Tibial artery (tissue), 4 donors: Measurements from ENCODE around the gene FAM168A.

Experiments
- DNase-seq, 2 donors: peaks; one replicate each; pipeline ENCODE4 v3.0.0-alpha.2; 2019
- H3K27ac ChIP-seq, 2 donors: fragments of 200-600 bp; sonication (generic) in 1 of 2; 1 replicate in 1 of 2; 2 replicates in 1 of 2; pipeline ENCODE4 v1.5.1; 2018 to 2019; ENCODE audit warnings: mild to moderate bottlenecking in 1 of 2
- H3K27me3 ChIP-seq, 2 donors: fragments of 200-600 bp; sonication (generic) in 1 of 2; one replicate each; pipeline versions ENCODE4 v1.5.1 to v1.6.0; 2016 to 2019
- H3K36me3 ChIP-seq, 3 donors: fragments of 200-600 bp; sonication (generic) in 2 of 3; one replicate each; pipeline ENCODE4 v1.5.1; 2016 to 2019; ENCODE audit warnings: mild to moderate bottlenecking in 2 of 3
- H3K4me1 ChIP-seq, 4 donors: fragments of 200-600 bp; sonication (generic) in 2 of 4; 1 replicate in 3 of 4; 2 replicates in 1 of 4; pipeline ENCODE4 v1.5.1; 2016 to 2019
- H3K4me3 ChIP-seq, 2 donors: fragments of 200-600 bp; sonication (generic) in 1 of 2; 1 replicate in 1 of 2; 2 replicates in 1 of 2; pipeline ENCODE4 v1.5.1; 2018 to 2019; ENCODE audit warnings: mild to moderate bottlenecking in 2 of 2
- H3K9me3 ChIP-seq, 3 donors: fragments of 200-600 bp; sonication (generic) in 1 of 3; one replicate each; pipeline ENCODE4 v1.5.1; 2016 to 2019
- intact Hi-C: fragments of 100-400 bp; cut with DNase I; formaldehyde crosslinking; loops from one replicate; pipeline ENCODE4 v1.15.0; 2023; ENCODE audit warnings: low total_unique reads
- TF ChIP-seq, protein P1 (sequence below), 2 experiments: fragments of 200-600 bp in 1 of 2; fragments of 450-650 bp in 1 of 2; IDR thresholded peaks; one replicate each; pipeline ENCODE4 v1.5.1; 2017 to 2019; ENCODE audit warnings: antibody characterized with exemption in 2 of 2, mild to moderate bottlenecking in 1 of 2, moderate library complexity in 1 of 2

The FAM168A gene

DNA sequence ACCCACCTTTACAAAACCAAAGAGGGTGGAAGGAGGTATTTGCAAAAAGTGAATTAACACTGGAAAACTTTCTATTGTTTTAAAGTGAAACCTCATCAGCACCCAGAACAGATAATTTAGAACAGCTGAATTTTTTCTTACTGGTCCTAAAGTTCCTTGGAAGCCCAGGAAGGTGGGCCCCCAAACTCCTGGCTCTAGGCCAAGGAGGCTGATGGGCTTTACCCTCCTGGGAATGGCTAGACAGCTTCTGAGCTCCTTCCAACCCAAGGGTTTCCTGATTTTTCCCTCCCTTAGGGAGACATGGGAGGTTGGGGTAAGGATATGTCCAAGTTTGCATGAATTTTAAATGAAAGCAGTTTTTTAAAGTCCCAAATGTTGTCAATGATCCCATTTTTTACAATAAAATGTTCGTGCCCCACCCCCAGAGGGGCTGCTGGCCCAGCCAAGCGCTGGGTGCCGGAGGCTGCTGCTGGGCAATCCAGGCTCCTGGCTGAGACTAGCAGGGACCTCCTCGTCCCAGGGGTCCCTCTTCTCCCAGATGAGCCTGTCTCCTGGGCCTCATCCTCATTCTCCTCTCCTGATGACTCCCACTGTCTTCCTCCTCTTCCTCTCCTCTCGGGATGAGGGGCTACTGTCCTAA is 193.3 kb downstream of the FAM168A start:
- Histone ChIP-seq H3K36me3 (peaks cover 9 to 52% (median 32%) of the 10 kb centered on the region in 3 donors), H3K27ac (no peak overlapping the region)
- TF ChIP-seq, protein P1, sequence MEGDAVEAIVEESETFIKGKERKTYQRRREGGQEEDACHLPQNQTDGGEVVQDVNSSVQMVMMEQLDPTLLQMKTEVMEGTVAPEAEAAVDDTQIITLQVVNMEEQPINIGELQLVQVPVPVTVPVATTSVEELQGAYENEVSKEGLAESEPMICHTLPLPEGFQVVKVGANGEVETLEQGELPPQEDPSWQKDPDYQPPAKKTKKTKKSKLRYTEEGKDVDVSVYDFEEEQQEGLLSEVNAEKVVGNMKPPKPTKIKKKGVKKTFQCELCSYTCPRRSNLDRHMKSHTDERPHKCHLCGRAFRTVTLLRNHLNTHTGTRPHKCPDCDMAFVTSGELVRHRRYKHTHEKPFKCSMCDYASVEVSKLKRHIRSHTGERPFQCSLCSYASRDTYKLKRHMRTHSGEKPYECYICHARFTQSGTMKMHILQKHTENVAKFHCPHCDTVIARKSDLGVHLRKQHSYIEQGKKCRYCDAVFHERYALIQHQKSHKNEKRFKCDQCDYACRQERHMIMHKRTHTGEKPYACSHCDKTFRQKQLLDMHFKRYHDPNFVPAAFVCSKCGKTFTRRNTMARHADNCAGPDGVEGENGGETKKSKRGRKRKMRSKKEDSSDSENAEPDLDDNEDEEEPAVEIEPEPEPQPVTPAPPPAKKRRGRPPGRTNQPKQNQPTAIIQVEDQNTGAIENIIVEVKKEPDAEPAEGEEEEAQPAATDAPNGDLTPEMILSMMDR (IDR thresholded peaks at IDR 0.05), result no peak

DNA sequence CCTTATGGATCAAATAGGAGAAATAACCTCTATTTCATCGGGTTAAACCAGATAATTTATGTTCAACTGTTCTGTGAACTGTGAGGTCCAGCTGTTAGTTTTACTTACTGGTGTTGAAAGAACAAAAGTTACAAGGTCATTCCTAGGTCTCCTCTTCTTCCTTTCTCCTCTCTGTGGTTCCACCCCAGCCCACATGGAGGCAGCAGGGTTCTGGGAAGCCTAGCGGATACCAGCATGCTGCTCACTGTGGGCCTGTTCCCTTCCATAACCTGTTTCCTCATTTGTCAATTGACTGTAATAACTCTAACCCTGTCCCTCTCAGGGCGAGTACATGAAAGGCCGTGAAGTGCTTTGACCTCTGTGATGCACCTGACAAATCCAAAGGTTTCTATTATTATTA is 193.9 kb downstream of the FAM168A start:
- Histone ChIP-seq H3K36me3 (peaks cover 9 to 46% (median 26%) of the 10 kb centered on the region in 3 donors), H3K4me1 (peaks cover 0 to 4% (median 2%) of the 10 kb centered on the region in 4 donors), H3K9me3 (no peaks in the 10 kb centered on the region), H3K27ac (no peak overlapping the region), H3K4me3 (no peak overlapping the region), H3K27me3 (no peaks in the 10 kb centered on the region)
- TF ChIP-seq, protein P1 (IDR thresholded peaks at IDR 0.05), result peak; percentile 67 to 71
- intact Hi-C loops, result no loop called here
- DNase-seq, result peak in 1 of 2 donors; percentile 75

More for the DNA sequence above, 193.3 kb downstream of the FAM168A start:
- H3K4me3 ChIP-seq, result no peak overlapping the region
- no peaks in the 10 kb centered on the region for H3K9me3 ChIP-seq
- H3K27me3 ChIP-seq, result no peaks in the 10 kb centered on the region
- no peak for DNase-seq
- no peaks in the 10 kb centered on the region for H3K4me1 ChIP-seq
- intact Hi-C loops, result no loop called here

DNA sequence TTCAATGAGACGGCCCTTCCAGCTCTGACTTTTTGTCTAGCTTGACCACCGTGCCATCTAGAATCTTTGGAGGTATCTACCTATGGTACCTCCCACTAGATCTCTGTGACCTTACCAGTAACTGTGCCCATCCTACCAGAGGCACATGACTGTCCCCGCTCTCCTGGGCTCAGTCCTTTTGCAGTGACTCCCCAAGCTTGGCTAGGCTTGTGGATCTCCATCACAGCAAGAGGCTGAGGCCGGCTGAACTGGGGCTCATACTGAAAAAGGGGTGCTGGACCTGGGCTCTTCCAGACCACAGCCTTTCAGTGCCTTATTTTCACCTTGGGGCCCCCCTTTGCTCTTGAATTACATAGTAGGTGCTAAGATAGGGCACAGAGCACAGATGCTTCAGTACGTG is 194.4 kb downstream of the FAM168A start:
- peaks cover 0 to 5% (median 2%) of the 10 kb centered on the region in 4 donors for H3K4me1 ChIP-seq
- intact Hi-C loops, result loop anchor here (2.0 kb wide), 1 partner anchor 259 kb away; no protein-coding TSS in a partner anchor
- H3K27ac ChIP-seq, result no peak overlapping the region
- no peak for DNase-seq
- H3K9me3 ChIP-seq, result no peaks in the 10 kb centered on the region
- TF ChIP-seq, protein P1 (IDR thresholded peaks at IDR 0.05), result no peak
- no peaks in the 10 kb centered on the region for H3K27me3 ChIP-seq
- H3K36me3 ChIP-seq, result peaks cover 9 to 44% (median 25%) of the 10 kb centered on the region in 3 donors
- H3K4me3 ChIP-seq, result no peak overlapping the region

DNA sequence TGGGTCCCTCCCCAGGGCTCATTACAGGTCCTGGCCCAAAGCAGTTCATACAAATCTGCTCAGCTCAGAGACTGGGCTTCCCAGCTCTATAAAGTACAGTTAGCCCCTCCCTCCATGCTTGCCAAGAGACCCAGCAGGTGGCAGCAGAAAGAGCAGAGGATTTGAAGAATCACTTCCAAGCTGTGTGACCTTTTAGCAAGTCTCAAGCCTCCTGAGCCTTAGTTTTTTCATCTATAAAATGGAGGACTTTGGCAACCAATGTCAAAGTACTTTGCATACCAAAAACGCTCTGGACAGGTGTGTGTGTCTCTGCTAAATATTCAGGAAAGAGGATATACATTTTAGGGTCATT is 195.1 kb downstream of the FAM168A start:
- no peak overlapping the region for H3K27ac ChIP-seq
- TF ChIP-seq, protein P1 (IDR thresholded peaks at IDR 0.05), result no peak
- intact Hi-C loops, result loop anchor here (2.0 kb wide), 1 partner anchor 260 kb away; no protein-coding TSS in a partner anchor
- H3K4me1 ChIP-seq, result peaks cover 0 to 5% (median 2%) of the 10 kb centered on the region in 4 donors
- DNase-seq, result no peak
- H3K4me3 ChIP-seq, result no peak overlapping the region
- no peaks in the 10 kb centered on the region for H3K27me3 ChIP-seq
- H3K9me3 ChIP-seq, result no peaks in the 10 kb centered on the region
- peaks cover 9 to 37% (median 19%) of the 10 kb centered on the region in 3 donors for H3K36me3 ChIP-seq

DNA sequence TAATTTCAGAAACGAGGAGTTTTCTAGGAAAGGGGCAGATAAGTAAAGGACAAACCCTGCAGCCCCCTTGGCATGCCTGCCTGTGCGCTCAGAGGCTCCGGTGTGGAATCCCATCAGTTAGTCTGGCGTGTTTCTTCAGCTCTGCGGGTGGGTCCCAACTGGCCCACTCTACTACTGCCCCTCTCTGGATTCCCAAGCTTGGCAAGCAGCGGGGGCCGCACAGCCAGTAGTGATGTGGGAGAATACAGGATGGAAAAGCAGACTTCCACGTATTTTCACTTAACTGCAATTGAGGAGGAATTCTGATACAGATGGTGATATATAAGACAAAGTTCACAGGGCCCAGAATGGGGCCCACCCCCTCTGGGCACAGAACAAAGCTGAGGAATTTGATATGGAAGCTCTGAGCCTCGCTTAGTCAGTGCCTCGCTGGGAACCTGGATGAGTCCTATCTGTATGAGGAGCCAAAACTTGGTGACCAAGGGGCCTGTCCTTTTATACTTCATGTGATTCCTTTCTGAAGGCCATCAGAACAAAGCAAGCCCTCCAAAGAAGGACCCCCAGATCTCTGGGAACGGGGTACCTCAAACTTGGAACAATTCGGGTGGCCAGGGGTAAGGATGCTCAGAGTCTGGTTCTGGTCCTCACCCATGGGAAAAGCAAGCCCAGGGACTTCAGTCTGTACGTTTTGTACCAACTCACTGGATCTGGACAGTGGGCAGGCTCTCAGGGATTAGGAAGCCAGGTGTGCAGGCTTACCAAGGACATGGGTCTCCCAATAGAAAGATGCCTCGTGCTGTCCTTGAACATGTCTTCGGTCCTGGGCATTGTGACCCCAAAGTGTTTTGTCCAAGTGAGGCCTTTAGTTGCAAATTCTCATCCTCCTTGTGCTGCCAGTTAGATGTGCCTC is 195.7 kb downstream of the FAM168A start:
- Histone ChIP-seq H3K27me3 (no peaks in the 10 kb centered on the region), H3K9me3 (no peaks in the 10 kb centered on the region), H3K27ac (no peak overlapping the region), H3K4me1 (peaks cover 0 to 8% (median 2%) of the 10 kb centered on the region in 4 donors), H3K36me3 (peaks cover 9 to 30% (median 13%) of the 10 kb centered on the region in 3 donors), H3K4me3 (no peak overlapping the region)
- no peak for DNase-seq
- TF ChIP-seq, protein P1 (IDR thresholded peaks at IDR 0.05), result no peak
- intact Hi-C loops, result loop anchor here (2.0 kb wide), 1 partner anchor 261 kb away; no protein-coding TSS in a partner anchor
